ENCODE results near the gene ZBTB16. TPM values are rescaled to one million over a fixed set of nuclear protein-coding genes. Genes with fewer than 3 reads are reported as not detected.

The ZBTB16 gene
- polyA plus RNA-seq, 3 donors, result 1.3 to 2.7 (median 1.3) TPM

Other genes with a start within 250 kb of the ZBTB16 start
- 10 to 100 TPM; 39.5 to 46.9 (median 40.8) TPM for gene USP28, start 184.1 kb upstream of the ZBTB16 start, polyA plus RNA-seq (ENCODE audit: insufficient read length in 3 of 3)
- gene HTR3B, start 154.9 kb upstream of the ZBTB16 start, polyA plus RNA-seq (ENCODE audit: insufficient read length in 3 of 3), result under 1 TPM; 0.06 to 0.25 (median 0.19) TPM
- under 1 TPM in 1 of 3 donors, not detected in 2; 0.11 TPM for gene HTR3A, start 84.6 kb upstream of the ZBTB16 start, polyA plus RNA-seq (ENCODE audit: insufficient read length in 3 of 3)
- under 1 TPM; 0.39 to 0.77 (median 0.53) TPM for gene NNMT, start 236.7 kb downstream of the ZBTB16 start, polyA plus RNA-seq (ENCODE audit: insufficient read length in 3 of 3)

Data from renal pelvis (tissue), 3 donors.